Measurements from ENCODE around the gene CLRN2. TPM values are rescaled to one million over a fixed set of nuclear protein-coding genes. Genes with fewer than 3 reads are reported as not detected.
"Not testable (repeated sequence)": the region's sequence is repeated elsewhere in the genome, so short reads cannot be mapped to it uniquely, and the experiment has no call there.

CLRN2 gene
- total and polyA plus RNA-seq, 5 donors from 2014 or later = not detected

GRCh38 chr4:17561195-17561909 is 46.4 kb downstream of the CLRN2 start:
- no peak overlapping the region for H3K27ac Mint-ChIP-seq
- no peaks in the 10 kb centered on the region for H3K9me3 Mint-ChIP-seq
- ATAC-seq (ENCODE audit: low read depth in 2 of 2) = no peak
- no peaks in the 10 kb centered on the region for H3K4me1 Mint-ChIP-seq
- Histone ChIP-seq H3K27ac (ENCODE audit: insufficient read depth, low read length, poor library complexity, severe bottlenecking) (no peak overlapping the region), H3K36me3 (ENCODE audit: control insufficient read depth, insufficient read depth, low read length) (no peaks in the 10 kb centered on the region), H3K27me3 (ENCODE audit: control insufficient read depth, insufficient read depth, low read length) (no peaks in the 10 kb centered on the region), H3K4me3 (ENCODE audit: low read depth, low read length) (no peak overlapping the region), H3K9me3 (ENCODE audit: control insufficient read depth in 2 of 2, low read length in 2 of 2) (no peaks in the 10 kb centered on the region), H3K4me1 (ENCODE audit: control insufficient read depth, insufficient read depth, low read length, poor library complexity, severe bottlenecking) (no peaks in the 10 kb centered on the region)
- no peak overlapping the region for H3K4me3 Mint-ChIP-seq
- no peak for DNase-seq
- H3K36me3 Mint-ChIP-seq = no peaks in the 10 kb centered on the region
- peaks cover 8% of the 10 kb centered on the region for H3K27me3 Mint-ChIP-seq

GRCh38 chr4:17562157-17562556 is 47.2 kb downstream of the CLRN2 start:
- H3K9me3 Mint-ChIP-seq = no peaks in the 10 kb centered on the region
- H3K9me3 ChIP-seq (ENCODE audit: control insufficient read depth in 2 of 2, low read length in 2 of 2) = no peaks in the 10 kb centered on the region

GRCh38 chr4:17565846-17566245 is 50.9 kb downstream of the CLRN2 start:
- Histone ChIP-seq H3K27me3 (ENCODE audit: control insufficient read depth, insufficient read depth, low read length) (no peaks in the 10 kb centered on the region), H3K27ac (ENCODE audit: insufficient read depth, low read length, poor library complexity, severe bottlenecking) (no peak overlapping the region), H3K36me3 (ENCODE audit: control insufficient read depth, insufficient read depth, low read length) (no peaks in the 10 kb centered on the region), H3K4me3 (ENCODE audit: low read depth, low read length) (no peak overlapping the region), H3K4me1 (ENCODE audit: control insufficient read depth, insufficient read depth, low read length, poor library complexity, severe bottlenecking) (no peaks in the 10 kb centered on the region), H3K9me3 (ENCODE audit: control insufficient read depth in 2 of 2, low read length in 2 of 2) (no peaks in the 10 kb centered on the region)
- Mint-ChIP-seq H3K36me3 (no peaks in the 10 kb centered on the region), H3K27ac (no peak overlapping the region), H3K27me3 (no peaks in the 10 kb centered on the region), H3K9me3 (no peaks in the 10 kb centered on the region), H3K4me3 (no peak overlapping the region), H3K4me1 (peaks cover 0 to 2% (median 0%) of the 10 kb centered on the region in 4 donors)
- ATAC-seq (ENCODE audit: low read depth in 2 of 2) (no peak), DNase-seq (no peak)

More at GRCh38 chr4:17562157-17562556, 47.2 kb downstream of the CLRN2 start:
- Histone ChIP-seq H3K36me3 (ENCODE audit: control insufficient read depth, insufficient read depth, low read length) (no peaks in the 10 kb centered on the region), H3K27me3 (ENCODE audit: control insufficient read depth, insufficient read depth, low read length) (no peaks in the 10 kb centered on the region), H3K4me3 (ENCODE audit: low read depth, low read length) (no peak overlapping the region), H3K4me1 (ENCODE audit: control insufficient read depth, insufficient read depth, low read length, poor library complexity, severe bottlenecking) (no peaks in the 10 kb centered on the region), H3K27ac (ENCODE audit: insufficient read depth, low read length, poor library complexity, severe bottlenecking) (no peak overlapping the region)
- ATAC-seq (ENCODE audit: low read depth in 2 of 2) (no peak), DNase-seq (peak in 1 of 3 donors; percentile 12)
- Mint-ChIP-seq H3K36me3 (no peaks in the 10 kb centered on the region), H3K27me3 (peaks cover 4% of the 10 kb centered on the region), H3K4me1 (no peaks in the 10 kb centered on the region), H3K27ac (no peak overlapping the region), H3K4me3 (no peak overlapping the region)

- no peak overlapping the region for H3K4me3 Mint-ChIP-seq
- H3K27ac Mint-ChIP-seq = no peak overlapping the region
- ATAC-seq (ENCODE audit: low read depth in 2 of 2) (no peak), DNase-seq (no peak)
- Histone ChIP-seq H3K27me3 (ENCODE audit: control insufficient read depth, insufficient read depth, low read length) (no peaks in the 10 kb centered on the region), H3K9me3 (ENCODE audit: control insufficient read depth in 2 of 2, low read length in 2 of 2) (no peaks in the 10 kb centered on the region), H3K36me3 (ENCODE audit: control insufficient read depth, insufficient read depth, low read length) (no peaks in the 10 kb centered on the region), H3K4me1 (ENCODE audit: control insufficient read depth, insufficient read depth, low read length, poor library complexity, severe bottlenecking) (no peaks in the 10 kb centered on the region), H3K4me3 (ENCODE audit: low read depth, low read length) (no peak overlapping the region), H3K27ac (ENCODE audit: insufficient read depth, low read length, poor library complexity, severe bottlenecking) (no peak overlapping the region)
- no peaks in the 10 kb centered on the region for H3K27me3 Mint-ChIP-seq
- H3K4me1 Mint-ChIP-seq = peaks cover 0 to 2% (median 0%) of the 10 kb centered on the region in 4 donors
- no peaks in the 10 kb centered on the region for H3K36me3 Mint-ChIP-seq
- H3K9me3 Mint-ChIP-seq = no peaks in the 10 kb centered on the region
Observed at GRCh38 chr4:17567271-17567670, 52.3 kb downstream of the CLRN2 start.

DNA sequence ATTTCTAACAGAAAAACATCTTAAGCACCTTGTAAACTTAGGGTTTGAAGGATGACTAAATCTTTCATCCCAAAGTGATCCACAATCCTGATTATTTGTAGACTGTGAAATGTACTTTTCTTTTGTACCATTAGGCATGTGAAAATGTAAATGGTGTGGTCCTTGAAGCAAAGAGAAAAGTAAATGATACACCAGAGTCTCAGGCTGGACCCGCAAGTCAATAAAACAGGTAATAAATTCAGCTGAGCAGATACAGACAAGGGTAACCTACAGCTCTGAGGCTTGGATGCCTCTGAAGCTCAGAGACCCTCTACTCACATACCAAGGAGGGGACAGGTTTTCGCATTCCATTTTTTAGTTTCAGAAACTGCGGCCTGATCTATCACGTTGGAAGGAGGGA is 59.2 kb downstream of the CLRN2 start:
- H3K27ac Mint-ChIP-seq = no peak overlapping the region
- Histone ChIP-seq H3K27me3 (ENCODE audit: control insufficient read depth, insufficient read depth, low read length) (no peaks in the 10 kb centered on the region), H3K4me1 (ENCODE audit: control insufficient read depth, insufficient read depth, low read length, poor library complexity, severe bottlenecking) (peaks cover 17% of the 10 kb centered on the region), H3K27ac (ENCODE audit: insufficient read depth, low read length, poor library complexity, severe bottlenecking) (no peak overlapping the region), H3K9me3 (ENCODE audit: control insufficient read depth in 2 of 2, low read length in 2 of 2) (no peaks in the 10 kb centered on the region), H3K4me3 (ENCODE audit: low read depth, low read length) (no peak overlapping the region), H3K36me3 (ENCODE audit: control insufficient read depth, insufficient read depth, low read length) (no peaks in the 10 kb centered on the region)
- DNase-seq = no peak
- peaks cover 5 to 21% (median 15%) of the 10 kb centered on the region in 4 donors for H3K4me1 Mint-ChIP-seq
- peak overlapping the region in 3 of 4 donors; percentile 27 to 66 (median 36) for H3K4me3 Mint-ChIP-seq
- H3K9me3 Mint-ChIP-seq = no peaks in the 10 kb centered on the region
- ATAC-seq (ENCODE audit: low read depth in 2 of 2) = no peak
- H3K27me3 Mint-ChIP-seq = peaks cover 6% of the 10 kb centered on the region
- H3K36me3 Mint-ChIP-seq = peaks cover 3% of the 10 kb centered on the region

DNA sequence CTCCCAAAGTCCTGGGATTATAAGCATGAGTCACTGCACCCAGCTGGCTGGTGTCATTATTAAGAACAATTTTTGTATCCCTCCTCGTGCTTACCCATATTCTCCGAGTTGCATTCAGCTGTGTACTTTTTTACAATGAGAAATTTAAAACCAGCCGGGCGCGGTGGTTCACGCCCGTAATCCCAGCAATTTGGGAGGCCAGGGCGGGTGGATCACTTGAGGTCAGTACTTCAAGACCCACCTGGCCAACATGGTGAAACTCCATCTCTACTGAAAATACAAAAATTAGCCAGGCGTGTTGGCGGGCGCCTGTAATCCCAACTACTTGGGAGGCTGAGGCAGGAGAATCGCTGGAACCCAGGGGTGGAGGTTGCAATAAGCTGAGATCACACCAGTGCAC is 60.2 kb downstream of the CLRN2 start:
- H3K27ac Mint-ChIP-seq; H3K27ac ChIP-seq (ENCODE audit: insufficient read depth, low read length, poor library complexity, severe bottlenecking); DNase-seq; H3K27me3 ChIP-seq (ENCODE audit: control insufficient read depth, insufficient read depth, low read length); ATAC-seq (ENCODE audit: low read depth in 2 of 2); H3K4me3 ChIP-seq (ENCODE audit: low read depth, low read length); H3K27me3 Mint-ChIP-seq; H3K9me3 ChIP-seq (ENCODE audit: control insufficient read depth in 2 of 2, low read length in 2 of 2); H3K36me3 ChIP-seq (ENCODE audit: control insufficient read depth, insufficient read depth, low read length); H3K9me3 Mint-ChIP-seq; H3K36me3 Mint-ChIP-seq: not testable (repeated sequence)
- peaks cover 23% of the 10 kb centered on the region for H3K4me1 ChIP-seq (ENCODE audit: control insufficient read depth, insufficient read depth, low read length, poor library complexity, severe bottlenecking)
- Mint-ChIP-seq H3K4me3 (peak overlapping the region in 1 of 4 donors; percentile 70), H3K4me1 (peaks cover 5 to 26% (median 17%) of the 10 kb centered on the region in 4 donors)

Other genes starting within 250 kb of the CLRN2 start
- 7.0 TPM for gene QDPR, start 3.1 kb upstream of the CLRN2 start, total RNA-seq
- 10 to 100 TPM; 21.9 to 42.8 (median 30.0) TPM for gene QDPR, start 3.1 kb upstream of the CLRN2 start, polyA plus RNA-seq
- 65.4 TPM for gene LAP3, start 62.0 kb downstream of the CLRN2 start, total RNA-seq
- 10 to 100 TPM; 50.9 to 68.5 (median 62.8) TPM for gene LAP3, start 62.0 kb downstream of the CLRN2 start, polyA plus RNA-seq
- gene MED28, start 99.5 kb downstream of the CLRN2 start, total RNA-seq = 61.6 TPM
- 10 to 100 TPM; 32.8 to 47.3 (median 44.9) TPM for gene MED28, start 99.5 kb downstream of the CLRN2 start, polyA plus RNA-seq